HEK293T (cell line): ENCODE results near the gene SLC37A4.

Source experiments
- ARNT ChIP-seq: fragments of 450-650 bp; IDR thresholded peaks from 2 replicates; pipeline ENCODE4 v1.6.1; 2017; ENCODE audit warnings: mild to moderate bottlenecking
- BHLHE40 ChIP-seq: fragments of 450-650 bp; IDR thresholded peaks from 2 replicates; pipeline ENCODE4 v1.6.1; 2016; ENCODE audit warnings: mild to moderate bottlenecking, moderate library complexity, borderline replicate concordance
- CTBP1 ChIP-seq: fragments of 450-650 bp; IDR thresholded peaks from 2 replicates; pipeline ENCODE4 v1.6.1; 2016; ENCODE audit warnings: borderline replicate concordance
- FOXA1 ChIP-seq: fragments of 450-650 bp; IDR thresholded peaks from 2 replicates; pipeline ENCODE4 v1.6.1; 2016; ENCODE audit warnings: mild to moderate bottlenecking
- FOXK2 ChIP-seq: fragments of 450-650 bp; IDR thresholded peaks from 2 replicates; pipeline ENCODE4 v1.6.1; 2016; ENCODE audit warnings: mild to moderate bottlenecking
- FOXM1 ChIP-seq: fragments of 450-650 bp; IDR thresholded peaks from 2 replicates; pipeline ENCODE4 v1.6.1; 2017; ENCODE audit warnings: mild to moderate bottlenecking, borderline replicate concordance
- L3MBTL2 ChIP-seq: fragments of 450-650 bp; conservative IDR thresholded peaks from 2 replicates; pipeline ENCODE4 v1.6.1; 2016; ENCODE audit warnings: mild to moderate bottlenecking
- SP1 ChIP-seq: fragments of 450-650 bp; IDR thresholded peaks from 2 replicates; pipeline ENCODE4 v1.6.1; 2017
- ZNF384 ChIP-seq: fragments of 450-650 bp; IDR thresholded peaks from 2 replicates; pipeline ENCODE4 v1.6.1; 2016

DNA sequence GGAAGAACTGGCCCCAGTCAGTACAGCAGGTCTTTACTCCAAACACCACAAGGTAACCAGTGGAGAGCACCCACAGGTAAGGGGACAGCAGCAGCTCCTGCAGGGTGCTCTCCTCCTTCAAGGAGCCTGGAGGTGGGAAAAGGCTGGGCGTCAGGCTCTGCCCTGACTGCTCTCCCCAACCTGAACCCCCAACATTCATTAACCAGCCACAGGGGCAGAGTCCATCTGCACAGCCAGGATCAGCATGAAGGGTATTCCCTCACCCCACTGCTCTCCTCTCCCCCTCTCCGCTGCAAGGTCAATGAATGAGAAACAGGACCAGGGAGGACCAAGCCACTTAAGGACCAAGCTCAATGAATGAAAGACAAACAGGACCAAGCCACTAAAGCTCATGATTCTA, 3.7 kb downstream of the SLC37A4 start:
- no peak for TF ChIP-seq FOXK2
- no peak for TF ChIP-seq BHLHE40
- no peak for TF ChIP-seq L3MBTL2
- TF ChIP-seq SP1 = no peak
- TF ChIP-seq CTBP1 = no peak
- no peak for TF ChIP-seq FOXA1
- TF ChIP-seq ARNT = no peak
- TF ChIP-seq ZNF384 = no peak
- TF ChIP-seq FOXM1 = no peak
